Left lobe of liver (tissue), 2 donors: ENCODE measurements around the gene EYS. TPM values are rescaled to one million over a fixed set of nuclear protein-coding genes. Genes with fewer than 3 reads are reported as not detected.

ENCODE experiments used
- ATAC-seq: fragments of 200-7000 bp; cut with Tn5 transposase; one replicate; pipeline ENCODE4 v1.9.1; 2020; ENCODE audit warnings: mild to moderate bottlenecking, moderate library complexity
- DNase-seq: peaks from one replicate; pipeline ENCODE4 v3.0.0-alpha.2; 2020; ENCODE audit warnings: low spot score
- total RNA-seq: library from RNA; stranded (reverse); gene quantifications from one replicate; pipeline ENCODE4 v1.2.1, GENCODE V29; 2021
- donor health status: DM: no; HTN: no; CAD: no; lungs with moderate emphysema.
- donor health status: DM: no; HTN: yes; CAD: no.

EYS gene
- total RNA-seq, 1 donor from 2014 or later: 1.3 TPM

- ATAC-seq (no peak), DNase-seq (no peak)
Observed at GRCh38 chr6:65253041-65253440, 454.0 kb downstream of the EYS start.

- ATAC-seq: no peak
- no peak for DNase-seq
Observed at GRCh38 chr6:65248101-65248610, 458.9 kb downstream of the EYS start.

- no peak for ATAC-seq
- DNase-seq: no peak
Observed at GRCh38 chr6:65231616-65232015, 475.4 kb downstream of the EYS start.

- ATAC-seq: no peak
- no peak for DNase-seq
Observed at GRCh38 chr6:65229825-65230224, 477.2 kb downstream of the EYS start.

GRCh38 chr6:65221153-65221552 is 485.9 kb downstream of the EYS start:
- no peak for DNase-seq
- no peak for ATAC-seq

GRCh38 chr6:65202738-65203137 is 504.3 kb downstream of the EYS start:
- no peak for DNase-seq
- ATAC-seq: no peak

- no peak for ATAC-seq
- DNase-seq: no peak
Observed at GRCh38 chr6:65199683-65200082, 507.3 kb downstream of the EYS start.

- no peak for ATAC-seq
- DNase-seq: no peak
Observed at GRCh38 chr6:65199121-65199520, 507.9 kb downstream of the EYS start.

- ATAC-seq (no peak), DNase-seq (no peak)
Observed at GRCh38 chr6:65191471-65191870, 515.6 kb downstream of the EYS start.

GRCh38 chr6:65189236-65189881 is 517.7 kb downstream of the EYS start:
- DNase-seq (no peak), ATAC-seq (no peak)

GRCh38 chr6:65186826-65187225 is 520.2 kb downstream of the EYS start:
- ATAC-seq: no peak
- no peak for DNase-seq

- ATAC-seq (no peak), DNase-seq (no peak)
Observed at GRCh38 chr6:65182681-65183080, 524.3 kb downstream of the EYS start.

- DNase-seq (no peak), ATAC-seq (no peak)
Observed at GRCh38 chr6:65170273-65170672, 536.8 kb downstream of the EYS start.

- ATAC-seq (no peak), DNase-seq (no peak)
Observed at GRCh38 chr6:65161661-65162060, 545.4 kb downstream of the EYS start.

- ATAC-seq (no peak), DNase-seq (no peak)
Observed at GRCh38 chr6:65157025-65157424, 550.0 kb downstream of the EYS start.

- DNase-seq: no peak
- no peak for ATAC-seq
Observed at GRCh38 chr6:65155083-65155482, 551.9 kb downstream of the EYS start.

- DNase-seq (no peak), ATAC-seq (no peak)
Observed at GRCh38 chr6:65149841-65150240, 557.2 kb downstream of the EYS start.

GRCh38 chr6:65148839-65149238 is 558.2 kb downstream of the EYS start:
- DNase-seq (no peak), ATAC-seq (no peak)

GRCh38 chr6:65135567-65135966 is 571.5 kb downstream of the EYS start:
- DNase-seq (no peak), ATAC-seq (no peak)

GRCh38 chr6:65126667-65127066 is 580.4 kb downstream of the EYS start:
- DNase-seq (no peak), ATAC-seq (no peak)

- no peak for ATAC-seq
Observed at GRCh38 chr6:65123521-65123920, 583.5 kb downstream of the EYS start.

GRCh38 chr6:65117817-65118409 is 589.1 kb downstream of the EYS start:
- ATAC-seq (no peak), DNase-seq (no peak)

More at GRCh38 chr6:65123521-65123920, 583.5 kb downstream of the EYS start:
- no peak for DNase-seq

- DNase-seq (no peak), ATAC-seq (no peak)
Observed at GRCh38 chr6:65116326-65116725, 590.7 kb downstream of the EYS start.
